ENCODE results near the gene SLC37A1. TPM values are rescaled to one million over a fixed set of nuclear protein-coding genes. Genes with fewer than 3 reads are reported as not detected.

SLC37A1 gene
- total and polyA plus RNA-seq, 7 donors: 2.3 to 98.5 (median 7.8) TPM

- no peak overlapping the region for H3K27ac ChIP-seq
- no peaks in the 10 kb centered on the region for H3K27me3 ChIP-seq
- no peak for DNase-seq
- H3K36me3 ChIP-seq: no peaks in the 10 kb centered on the region
- 95% methylated on average over 11 of the region's 11 CpGs for WGBS, 2 donors
- TF ChIP-seq POLR2A (IDR thresholded peaks at IDR 0.05) (no peak), POLR2AphosphoS5 (IDR thresholded peaks at IDR 0.05) (no peak), EP300 (IDR thresholded peaks at IDR 0.05) (no peak), CTCF (IDR thresholded peaks at IDR 0.05) (no peak)
- peaks cover 0 to 5% (median 5%) of the 10 kb centered on the region in 4 donors for H3K4me1 ChIP-seq
- H3K4me3 ChIP-seq: no peak overlapping the region
- intact Hi-C loops (cut with DNase I): no loop called here
- H3K9me3 ChIP-seq: no peaks in the 10 kb centered on the region
Observed at GRCh38 chr21:42598159-42598735, 84.6 kb downstream of the SLC37A1 start.

- no peak overlapping the region for H3K27ac ChIP-seq
- H3K27me3 ChIP-seq: no peaks in the 10 kb centered on the region
- TF ChIP-seq POLR2A (IDR thresholded peaks at IDR 0.05): no peak
- TF ChIP-seq EP300 (IDR thresholded peaks at IDR 0.05): no peak
- TF ChIP-seq POLR2AphosphoS5 (IDR thresholded peaks at IDR 0.05): no peak
- no peak for TF ChIP-seq CTCF (IDR thresholded peaks at IDR 0.05)
- no peak for DNase-seq
- H3K4me1 ChIP-seq: no peaks in the 10 kb centered on the region
- 94 to 97% methylated on average over 4 of the region's 4 CpGs for WGBS, 2 donors
- H3K4me3 ChIP-seq: no peak overlapping the region
- H3K36me3 ChIP-seq: no peaks in the 10 kb centered on the region
- H3K9me3 ChIP-seq: no peaks in the 10 kb centered on the region
- intact Hi-C loops (cut with DNase I): no loop called here
Observed at GRCh38 chr21:42599486-42599885, 85.8 kb downstream of the SLC37A1 start.

GRCh38 chr21:42599962-42600361 is 86.3 kb downstream of the SLC37A1 start:
- no peak for DNase-seq
- Histone ChIP-seq H3K27ac (no peak overlapping the region), H3K27me3 (no peaks in the 10 kb centered on the region), H3K36me3 (no peaks in the 10 kb centered on the region), H3K4me1 (no peaks in the 10 kb centered on the region), H3K9me3 (no peaks in the 10 kb centered on the region), H3K4me3 (no peak overlapping the region)
- TF ChIP-seq EP300 (IDR thresholded peaks at IDR 0.05) (no peak), POLR2A (IDR thresholded peaks at IDR 0.05) (no peak), CTCF (IDR thresholded peaks at IDR 0.05) (no peak), POLR2AphosphoS5 (IDR thresholded peaks at IDR 0.05) (no peak)
- intact Hi-C loops (cut with DNase I): no loop called here
- WGBS, 2 donors: 87 to 88% methylated on average over 8 of the region's 8 CpGs

- intact Hi-C loops (cut with DNase I): no loop called here
- no peak for DNase-seq
- 80 to 83% methylated on average over 4 of the region's 4 CpGs for WGBS, 2 donors
- H3K27ac ChIP-seq: no peak overlapping the region
- no peak overlapping the region for H3K4me3 ChIP-seq
- no peak for TF ChIP-seq POLR2AphosphoS5 (IDR thresholded peaks at IDR 0.05)
- no peak for TF ChIP-seq POLR2A (IDR thresholded peaks at IDR 0.05)
- TF ChIP-seq CTCF (IDR thresholded peaks at IDR 0.05): no peak
- no peak for TF ChIP-seq EP300 (IDR thresholded peaks at IDR 0.05)
- no peaks in the 10 kb centered on the region for H3K4me1 ChIP-seq
- H3K27me3 ChIP-seq: no peaks in the 10 kb centered on the region
- H3K36me3 ChIP-seq: no peaks in the 10 kb centered on the region
- peaks cover 0 to 8% (median 2%) of the 10 kb centered on the region in 4 donors for H3K9me3 ChIP-seq
Observed at GRCh38 chr21:42601656-42602055, 88.0 kb downstream of the SLC37A1 start.

GRCh38 chr21:42607102-42607501 is 93.5 kb downstream of the SLC37A1 start:
- H3K27me3 ChIP-seq: no peaks in the 10 kb centered on the region
- TF ChIP-seq CTCF (IDR thresholded peaks at IDR 0.05): no peak
- no peak for TF ChIP-seq EP300 (IDR thresholded peaks at IDR 0.05)
- no peak for TF ChIP-seq POLR2AphosphoS5 (IDR thresholded peaks at IDR 0.05)
- no peak for TF ChIP-seq POLR2A (IDR thresholded peaks at IDR 0.05)
- WGBS, 2 donors: 66 to 76% methylated on average over 4 of the region's 4 CpGs
- no peaks in the 10 kb centered on the region for H3K4me1 ChIP-seq
- no peak overlapping the region for H3K27ac ChIP-seq
- no peak for DNase-seq
- H3K9me3 ChIP-seq: peaks cover 0 to 8% (median 3%) of the 10 kb centered on the region in 4 donors
- H3K36me3 ChIP-seq: no peaks in the 10 kb centered on the region
- intact Hi-C loops (cut with DNase I): no loop called here
- H3K4me3 ChIP-seq: no peak overlapping the region

Measured in sigmoid colon (tissue), 7 donors.